Endothelial cell of umbilical vein (primary cell): ENCODE results near the gene PPIL6.

Experiments
- CTCF ChIP-seq, 2 donors: IDR thresholded peaks; 1 replicate in 1 of 2; 2 replicates in 1 of 2; pipeline ENCODE4 v1.5.1; 2011; ENCODE audit warnings: low read length in 2 of 2, mild to moderate bottlenecking in 2 of 2, moderate library complexity in 2 of 2, control low read depth in 1 of 2, inconsistent platforms in 1 of 2, low read depth in 1 of 2; ENCODE audit not compliant: insufficient read depth in 1 of 2; ENCODE audit errors: extremely low read depth in 1 of 2
- EZH2 ChIP-seq: IDR thresholded peaks from 2 replicates; pipeline ENCODE4 v1.6.1; 2012; ENCODE audit warnings: borderline replicate concordance, low read depth, mild to moderate bottlenecking, moderate library complexity, low read length, inconsistent platforms; ENCODE audit not compliant: severe bottlenecking

DNA sequence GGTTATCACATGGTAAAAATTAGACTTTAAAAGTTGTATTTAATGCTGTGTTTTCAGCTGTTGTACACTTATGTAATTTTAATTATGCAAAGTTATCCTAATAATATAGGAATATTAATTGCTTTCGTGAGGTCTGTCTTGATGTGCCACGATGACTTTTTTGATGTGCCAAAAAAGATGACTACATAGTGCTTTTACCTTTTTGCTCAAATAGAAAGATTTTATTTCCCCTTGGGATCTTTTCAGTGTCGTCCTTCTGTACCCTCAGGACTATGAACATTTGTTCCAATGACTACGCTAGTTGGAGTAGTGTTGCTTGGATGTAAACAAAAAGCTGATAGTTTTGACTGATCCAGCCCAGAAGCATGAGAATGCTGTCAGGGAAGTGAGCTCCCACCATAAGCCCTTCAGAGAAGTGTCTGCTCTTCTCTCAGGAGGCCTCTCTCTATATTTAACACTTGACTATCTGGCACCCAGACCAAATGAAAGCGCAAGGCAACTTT is 56.9 kb downstream of the PPIL6 start:
- TF ChIP-seq EZH2 = no peak
- TF ChIP-seq CTCF (IDR thresholded peaks at IDR 0.05; ENCODE audit: extremely low read depth in 1 of 2, insufficient read depth in 1 of 2, low read depth in 1 of 2, low read length in 2 of 2) = no peak
